Activated naive CD8-positive, alpha-beta T cell treated with anti-CD3 and anti-CD28 coated beads, Interleukin-2, amount 50 U/mL, for 24 hours (primary cell): Measurements from ENCODE around the gene IRAK2.
A peak's percentile ranks its signal among the peaks of the same experiment; 100 is the strongest.
"Not testable (repeated sequence)": the region's sequence is repeated elsewhere in the genome, so short reads cannot be mapped to it uniquely, and the experiment has no call there.

Source experiments
- ATAC-seq: fragments of 150-1000 bp; cut with Tn5 transposase; one replicate; pipeline ENCODE4 v1.10.0; 2021
- DNase-seq: peaks from one replicate; pipeline ENCODE4 v3.0.0; 2021
- H3K27ac Mint-ChIP-seq: one replicate; pipeline ENCODE4 v1.8.0; 2021; ENCODE audit warnings: mild to moderate bottlenecking, mixed read lengths
- H3K27me3 Mint-ChIP-seq: one replicate; pipeline ENCODE4 v1.8.0; 2021; ENCODE audit warnings: mixed read lengths
- H3K36me3 Mint-ChIP-seq: one replicate; pipeline ENCODE4 v1.8.0; 2021; ENCODE audit warnings: low read depth, mixed read lengths
- H3K4me1 Mint-ChIP-seq: one replicate; pipeline ENCODE4 v1.8.0; 2021; ENCODE audit warnings: mixed read lengths
- H3K4me3 Mint-ChIP-seq: one replicate; pipeline ENCODE4 v1.8.0; 2021; ENCODE audit warnings: mild to moderate bottlenecking, moderate library complexity, mixed read lengths
- H3K9me3 Mint-ChIP-seq: one replicate; pipeline ENCODE4 v1.8.0; 2021; ENCODE audit warnings: mixed read lengths

Gene IRAK2

DNA sequence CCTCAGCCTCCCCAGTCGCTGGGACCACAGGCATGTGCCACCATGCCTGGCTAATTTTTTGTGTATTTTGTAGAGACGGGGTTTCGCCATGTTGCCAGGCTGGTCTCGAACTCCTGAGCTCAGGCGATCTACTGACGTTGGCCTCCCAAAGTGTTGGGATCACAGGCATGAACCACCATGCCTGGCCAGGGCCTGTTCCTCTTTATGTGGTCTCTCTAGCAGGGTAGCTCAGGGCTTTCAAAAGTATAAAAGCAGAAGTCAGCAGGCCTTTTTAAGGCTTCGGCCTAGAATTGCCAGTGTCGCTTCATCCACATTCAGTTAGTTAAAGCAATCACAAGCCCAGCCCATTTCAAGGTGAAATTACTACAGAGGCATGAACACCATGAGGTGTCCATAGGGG, 15.5 kb upstream of the IRAK2 start:
- Mint-ChIP-seq H3K27ac (peak overlapping the region; percentile 49), H3K4me3 (no peak overlapping the region), H3K27me3 (no peaks in the 10 kb centered on the region), H3K36me3 (peaks cover 48% of the 10 kb centered on the region), H3K9me3 (no peaks in the 10 kb centered on the region), H3K4me1 (peaks cover 24% of the 10 kb centered on the region)
- DNase-seq (no peak), ATAC-seq (no peak)

DNA sequence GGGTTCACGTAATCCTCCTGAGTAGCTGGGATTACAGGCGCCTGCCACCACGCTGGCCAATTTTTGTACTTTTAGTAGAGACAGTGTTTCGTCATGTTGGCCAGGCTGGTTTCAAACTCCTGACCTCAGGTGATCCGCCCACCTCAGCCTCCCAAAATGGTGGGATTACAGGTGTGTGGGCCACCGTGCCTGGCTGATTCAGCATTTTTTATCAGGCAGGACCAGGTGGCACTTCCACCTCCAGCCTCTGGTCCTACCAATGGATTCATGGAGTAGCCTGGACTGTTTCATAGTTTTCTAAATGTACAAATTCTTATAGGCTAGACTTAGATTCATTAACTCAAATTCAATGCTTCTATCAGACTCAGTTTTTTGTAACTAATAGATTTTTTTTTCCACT, 13.7 kb upstream of the IRAK2 start:
- no peak overlapping the region for H3K27ac Mint-ChIP-seq

DNA sequence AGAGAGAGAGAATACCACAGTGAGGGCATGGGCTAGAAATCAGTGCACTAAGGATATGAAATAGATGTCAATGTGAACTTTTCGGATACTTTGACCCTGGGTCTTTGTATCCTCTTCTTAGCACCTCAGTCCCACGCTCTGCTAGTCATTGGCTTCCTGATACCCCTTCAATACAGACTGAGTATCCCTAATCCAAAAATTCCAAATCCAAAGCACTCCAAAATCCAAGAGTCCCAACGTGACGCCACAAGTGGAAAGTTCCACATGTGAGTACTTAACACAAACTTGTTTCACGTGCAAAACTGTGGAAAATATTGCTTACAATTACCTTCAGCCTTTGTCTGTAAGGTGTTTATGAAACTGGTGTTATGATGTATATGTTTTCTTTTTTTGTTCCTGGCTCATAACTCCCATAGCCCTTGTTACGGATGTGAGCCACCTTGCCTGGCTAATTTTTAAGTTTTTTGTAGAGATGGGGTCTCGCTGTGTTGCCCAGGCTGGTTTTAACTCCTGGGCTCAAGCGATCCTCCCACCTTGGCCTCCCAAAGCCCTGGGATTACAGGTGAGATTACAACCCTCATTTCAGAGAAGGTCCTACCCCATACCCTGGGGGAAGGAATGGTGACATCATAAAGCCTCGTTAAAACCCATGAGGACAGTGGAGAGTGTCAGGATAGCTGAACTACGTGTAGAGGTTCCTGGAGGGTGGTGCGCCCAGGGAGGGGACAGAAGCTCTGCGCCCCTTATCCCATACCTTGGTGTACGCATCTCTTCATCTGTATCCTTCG, 10.2 kb upstream of the IRAK2 start:
- ATAC-seq: no peak
- H3K4me1 Mint-ChIP-seq: peaks cover 5% of the 10 kb centered on the region
- no peak overlapping the region for H3K27ac Mint-ChIP-seq
- peaks cover 41% of the 10 kb centered on the region for H3K36me3 Mint-ChIP-seq
- H3K9me3 Mint-ChIP-seq: no peaks in the 10 kb centered on the region
- no peaks in the 10 kb centered on the region for H3K27me3 Mint-ChIP-seq
- no peak for DNase-seq
- no peak overlapping the region for H3K4me3 Mint-ChIP-seq

More for the DNA sequence above, 13.7 kb upstream of the IRAK2 start:
- DNase-seq (no peak), ATAC-seq (no peak)
- H3K4me3 Mint-ChIP-seq: no peak overlapping the region
- peaks cover 52% of the 10 kb centered on the region for H3K36me3 Mint-ChIP-seq
- no peaks in the 10 kb centered on the region for H3K27me3 Mint-ChIP-seq
- peaks cover 17% of the 10 kb centered on the region for H3K4me1 Mint-ChIP-seq
- H3K9me3 Mint-ChIP-seq: no peaks in the 10 kb centered on the region

DNA sequence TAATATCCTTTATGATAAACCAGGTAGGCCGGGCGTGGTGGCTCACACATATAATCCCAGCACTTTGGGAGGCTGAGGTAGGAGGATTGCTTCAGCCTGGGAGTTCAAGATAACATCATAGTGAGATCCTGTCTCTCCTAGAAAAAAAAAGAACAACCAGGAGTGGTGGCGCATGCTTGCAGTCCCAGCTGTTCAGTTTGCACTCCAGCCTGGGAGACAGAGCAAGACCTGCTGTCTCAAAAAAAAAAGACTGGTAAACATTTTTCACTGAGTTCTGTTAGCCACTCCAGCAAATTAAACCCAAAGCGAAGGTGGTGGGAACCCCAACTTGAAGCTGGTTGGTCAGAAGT, 9.6 kb upstream of the IRAK2 start:
- Mint-ChIP-seq H3K4me3 (no peak overlapping the region), H3K9me3 (no peaks in the 10 kb centered on the region), H3K4me1 (peaks cover 5% of the 10 kb centered on the region), H3K36me3 (peaks cover 35% of the 10 kb centered on the region), H3K27ac (no peak overlapping the region), H3K27me3 (no peaks in the 10 kb centered on the region)
- no peak for ATAC-seq
- no peak for DNase-seq

DNA sequence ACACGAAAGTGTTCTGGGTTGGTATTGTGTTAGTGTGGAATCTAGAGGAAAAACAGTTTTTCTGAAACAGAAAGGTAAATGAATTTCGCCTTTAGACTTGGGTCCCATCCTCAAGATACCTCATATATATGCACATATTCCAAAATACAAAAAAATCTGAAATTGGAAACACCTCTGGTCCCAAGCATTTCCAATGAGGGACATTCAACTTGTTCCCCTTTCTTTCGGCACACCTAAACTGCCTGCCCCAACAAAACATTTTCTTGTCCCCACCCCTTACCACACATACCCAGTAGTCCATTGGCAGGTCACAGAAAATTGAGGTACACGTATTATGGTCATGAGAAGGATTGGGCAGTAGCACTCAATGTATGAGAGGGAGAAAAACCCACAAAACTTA, 9.1 kb upstream of the IRAK2 start:
- no peaks in the 10 kb centered on the region for H3K9me3 Mint-ChIP-seq

DNA sequence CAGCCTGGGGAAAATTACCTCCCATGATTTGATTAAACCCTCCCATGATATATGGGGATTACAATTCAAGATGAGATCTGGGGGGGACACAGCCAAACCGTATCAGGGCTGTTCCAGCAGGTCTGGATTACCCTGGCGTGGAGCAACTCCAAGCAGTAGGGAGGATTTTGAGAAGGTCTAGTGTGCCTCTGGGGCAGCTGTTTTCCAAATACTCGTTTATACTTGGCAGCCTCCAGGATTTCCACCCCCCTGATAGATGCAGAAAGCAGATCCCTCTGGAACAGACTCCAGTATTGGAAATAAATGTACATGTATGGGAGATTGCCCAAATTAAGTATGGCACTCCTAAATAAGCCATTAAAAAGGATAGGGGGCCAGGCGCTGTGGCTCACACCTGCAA, 7.7 kb upstream of the IRAK2 start:
- Mint-ChIP-seq H3K4me1 (peaks cover 7% of the 10 kb centered on the region), H3K9me3 (no peaks in the 10 kb centered on the region), H3K36me3 (peaks cover 20% of the 10 kb centered on the region), H3K27me3 (no peaks in the 10 kb centered on the region), H3K4me3 (no peak overlapping the region), H3K27ac (no peak overlapping the region)
- ATAC-seq: no peak
- no peak for DNase-seq

More for the DNA sequence above, 9.1 kb upstream of the IRAK2 start:
- ATAC-seq (no peak), DNase-seq (no peak)
- no peak overlapping the region for H3K4me3 Mint-ChIP-seq
- H3K27me3 Mint-ChIP-seq: no peaks in the 10 kb centered on the region
- H3K4me1 Mint-ChIP-seq: peaks cover 5% of the 10 kb centered on the region
- H3K27ac Mint-ChIP-seq: no peak overlapping the region
- H3K36me3 Mint-ChIP-seq: peaks cover 30% of the 10 kb centered on the region

DNA sequence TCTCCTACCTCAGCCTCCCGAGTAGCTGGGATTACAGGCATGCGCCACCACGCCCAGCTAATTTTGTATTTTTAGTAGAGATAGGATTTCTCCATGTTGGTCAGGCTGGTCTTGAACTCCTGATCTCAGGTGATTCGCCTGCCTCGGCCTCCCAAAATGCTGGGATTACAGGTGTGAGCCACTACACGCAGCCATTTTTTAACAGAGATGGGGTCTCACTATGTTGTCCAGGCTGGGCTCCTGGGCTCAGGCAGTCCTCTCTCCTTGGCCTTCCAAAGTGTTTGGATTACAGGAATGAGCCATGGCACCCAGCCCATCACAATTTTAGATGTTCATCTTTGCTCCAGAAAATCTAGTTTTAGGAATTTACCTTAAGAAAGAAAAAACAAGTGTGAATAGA, 6.2 kb upstream of the IRAK2 start:
- H3K27ac Mint-ChIP-seq, H3K4me3 Mint-ChIP-seq, H3K9me3 Mint-ChIP-seq, ATAC-seq, H3K27me3 Mint-ChIP-seq, DNase-seq, H3K4me1 Mint-ChIP-seq: not testable (repeated sequence)
- H3K36me3 Mint-ChIP-seq: peaks cover 13% of the 10 kb centered on the region

DNA sequence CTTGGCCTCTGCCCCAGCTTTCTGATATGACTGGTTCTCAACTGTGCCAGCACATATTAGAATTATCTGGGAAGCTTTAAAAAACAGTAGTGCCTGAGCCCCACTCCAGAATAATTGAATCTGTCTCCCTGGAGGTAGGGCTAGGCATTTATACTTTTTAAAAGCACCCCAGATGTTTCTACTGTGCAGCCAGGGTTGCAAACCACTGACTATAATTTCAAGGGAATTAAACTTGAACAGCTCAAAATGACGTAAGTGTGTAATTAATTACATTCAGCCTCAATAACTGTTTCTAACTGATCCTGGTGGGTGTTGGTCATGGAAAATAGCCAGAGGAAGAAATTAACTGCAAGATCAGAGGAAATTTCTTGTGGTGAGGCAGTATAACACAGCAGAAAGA, 4.4 kb upstream of the IRAK2 start:
- peaks cover 5% of the 10 kb centered on the region for H3K36me3 Mint-ChIP-seq
- H3K27me3 Mint-ChIP-seq: no peaks in the 10 kb centered on the region
- no peak overlapping the region for H3K27ac Mint-ChIP-seq
- H3K4me1 Mint-ChIP-seq: peaks cover 8% of the 10 kb centered on the region
- no peak overlapping the region for H3K4me3 Mint-ChIP-seq
- DNase-seq (no peak), ATAC-seq (no peak)
- no peaks in the 10 kb centered on the region for H3K9me3 Mint-ChIP-seq

DNA sequence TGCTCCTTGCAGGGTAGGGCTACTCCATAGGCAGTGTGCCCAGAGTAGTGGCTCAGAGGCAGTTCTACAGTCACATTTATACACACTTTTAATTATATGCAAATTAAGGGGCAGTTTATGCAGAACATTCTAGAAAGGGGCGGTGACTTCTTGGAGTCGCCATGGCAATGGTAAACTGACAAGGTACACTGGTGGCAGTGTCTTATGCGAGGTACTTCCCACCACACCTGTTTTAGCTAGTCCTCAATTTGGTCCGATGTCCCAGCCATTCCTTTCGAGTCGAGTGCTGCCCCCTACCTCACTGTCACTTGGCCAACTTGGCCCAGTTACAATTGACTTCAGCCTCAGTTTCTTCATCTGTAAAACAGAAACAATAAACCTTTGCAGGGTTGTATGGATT, 3.8 kb upstream of the IRAK2 start:
- no peaks in the 10 kb centered on the region for H3K36me3 Mint-ChIP-seq

DNA sequence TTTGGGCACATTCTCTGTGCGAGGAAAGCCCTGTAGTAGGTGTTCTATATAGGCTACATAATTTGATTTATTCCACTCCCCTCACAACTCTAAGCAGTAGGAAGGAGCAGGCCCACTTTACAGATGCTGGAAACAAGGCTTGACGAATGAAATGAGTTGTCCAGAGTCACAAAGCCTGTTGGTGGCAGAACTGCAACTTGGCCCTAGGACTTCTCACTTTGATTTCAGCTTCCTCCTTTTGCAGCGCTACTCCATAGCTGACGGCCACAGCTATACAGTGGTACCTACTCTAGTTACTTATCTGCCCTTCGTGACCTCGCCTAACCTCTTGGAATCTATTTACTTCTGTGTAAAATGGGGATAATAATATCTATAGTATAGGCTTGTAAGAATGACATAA, 2.5 kb upstream of the IRAK2 start:
- Mint-ChIP-seq H3K9me3 (no peaks in the 10 kb centered on the region), H3K27me3 (no peaks in the 10 kb centered on the region), H3K27ac (no peak overlapping the region), H3K4me1 (peaks cover 20% of the 10 kb centered on the region), H3K36me3 (no peaks in the 10 kb centered on the region), H3K4me3 (no peak overlapping the region)
- ATAC-seq (no peak), DNase-seq (no peak)

More for the DNA sequence above, 3.8 kb upstream of the IRAK2 start:
- DNase-seq (no peak), ATAC-seq (no peak)
- Mint-ChIP-seq H3K27ac (no peak overlapping the region), H3K27me3 (no peaks in the 10 kb centered on the region), H3K4me3 (no peak overlapping the region), H3K9me3 (no peaks in the 10 kb centered on the region), H3K4me1 (peaks cover 7% of the 10 kb centered on the region)

DNA sequence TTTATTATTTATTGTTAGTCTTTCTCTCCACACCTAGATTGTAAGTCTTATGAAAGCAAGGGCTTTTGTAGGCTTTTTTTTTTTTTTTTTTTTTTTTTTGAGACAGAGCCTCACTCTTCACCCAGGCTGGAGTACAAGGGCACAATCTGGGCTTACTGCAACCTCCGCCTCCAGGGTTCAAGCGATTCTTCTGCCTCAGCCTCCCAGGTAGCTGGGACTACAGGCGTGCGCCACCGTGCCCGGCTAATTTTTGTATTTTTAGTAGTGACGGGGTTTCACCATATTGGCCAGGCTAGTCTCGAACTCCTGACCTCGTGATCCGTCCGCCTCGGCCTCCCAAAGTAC, 546 bp upstream of the IRAK2 start:
- not testable (repeated sequence) for DNase-seq, H3K9me3 Mint-ChIP-seq, ATAC-seq, H3K36me3 Mint-ChIP-seq, H3K27me3 Mint-ChIP-seq, H3K27ac Mint-ChIP-seq
- Mint-ChIP-seq H3K4me3 (peak overlapping the region; percentile 71), H3K4me1 (peaks cover 23% of the 10 kb centered on the region)

DNA sequence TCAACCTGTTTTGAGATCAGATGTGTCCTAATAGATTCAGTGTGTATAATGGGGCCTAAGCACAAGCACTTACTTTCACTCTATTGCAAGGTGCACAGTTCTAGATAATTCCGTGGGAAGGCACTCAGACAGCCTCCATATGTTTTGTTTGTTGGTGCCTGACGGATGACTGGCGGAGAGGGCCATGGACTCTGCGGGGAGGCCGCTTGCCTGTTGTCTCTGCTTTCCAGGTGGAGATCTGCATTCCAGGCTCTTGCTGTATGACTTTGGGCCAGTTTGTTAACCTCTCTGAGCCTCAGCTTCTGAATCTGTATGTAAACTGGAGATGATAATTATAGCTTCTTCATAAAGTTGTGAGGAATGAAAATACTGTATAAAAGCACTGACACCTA, 1.5 kb downstream of the IRAK2 start:
- no peak for ATAC-seq
- no peak for DNase-seq
- peaks cover 6% of the 10 kb centered on the region for H3K9me3 Mint-ChIP-seq
- no peak overlapping the region for H3K27ac Mint-ChIP-seq
- H3K36me3 Mint-ChIP-seq: peaks cover 8% of the 10 kb centered on the region
- H3K4me3 Mint-ChIP-seq: peak overlapping the region; percentile 13
- peaks cover 28% of the 10 kb centered on the region for H3K4me1 Mint-ChIP-seq
- no peaks in the 10 kb centered on the region for H3K27me3 Mint-ChIP-seq

DNA sequence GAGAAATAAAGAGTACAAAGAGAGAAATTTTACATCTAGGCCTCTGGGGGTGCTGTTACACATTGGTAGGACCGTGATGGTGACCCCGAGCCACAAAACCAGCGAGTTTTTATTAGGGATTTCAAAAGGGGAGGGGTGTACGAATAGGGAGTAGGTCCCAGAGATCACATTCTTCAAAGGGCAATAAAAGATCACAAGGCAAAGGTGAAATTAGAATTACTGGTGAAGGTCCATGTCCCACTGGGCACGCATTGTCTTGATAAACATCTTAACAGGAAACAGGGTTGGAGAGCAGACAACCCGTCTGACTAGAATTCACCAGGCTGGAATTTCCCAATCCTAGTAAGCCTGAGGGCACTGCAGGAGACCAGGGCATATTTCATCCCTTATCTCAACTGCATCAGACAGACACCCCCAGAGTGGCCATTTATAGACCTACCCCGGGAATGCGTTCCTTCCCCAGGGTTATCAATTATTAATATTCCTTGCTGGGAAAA, 4.3 kb downstream of the IRAK2 start:
- DNase-seq (no peak), ATAC-seq (no peak)
- H3K36me3 Mint-ChIP-seq: peaks cover 8% of the 10 kb centered on the region
- H3K4me3 Mint-ChIP-seq: no peak overlapping the region
- H3K27ac Mint-ChIP-seq: no peak overlapping the region
- peaks cover 6% of the 10 kb centered on the region for H3K9me3 Mint-ChIP-seq
- H3K4me1 Mint-ChIP-seq: peaks cover 39% of the 10 kb centered on the region
- H3K27me3 Mint-ChIP-seq: no peaks in the 10 kb centered on the region

DNA sequence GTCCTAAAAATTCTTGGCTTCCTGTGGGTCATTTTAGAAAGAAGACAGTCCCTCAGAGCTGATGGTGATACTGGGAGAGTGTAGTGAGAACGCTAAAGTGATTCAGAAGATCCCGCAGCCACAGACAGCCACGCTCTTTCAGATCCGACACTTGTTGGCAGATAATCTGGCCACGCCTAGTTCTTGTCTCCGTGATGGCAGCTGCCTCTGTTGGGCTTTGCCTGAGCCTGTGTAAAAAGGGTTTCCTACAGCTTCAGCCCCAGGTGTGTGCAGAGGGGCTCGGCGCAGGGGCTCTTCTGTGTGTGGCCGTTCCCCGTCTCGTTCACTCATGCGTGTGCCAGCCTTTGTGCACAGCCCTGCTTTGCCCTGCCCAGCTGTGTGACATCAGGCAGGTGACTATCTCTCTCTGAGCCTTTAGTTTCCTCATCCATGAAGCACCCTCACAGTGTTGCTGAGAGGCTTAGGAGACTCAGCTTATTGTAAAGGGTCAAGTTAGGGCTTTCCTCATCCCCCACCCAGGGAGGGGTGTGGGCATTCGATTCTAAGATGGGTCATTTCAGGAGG, 6.3 kb downstream of the IRAK2 start:
- DNase-seq: no peak
- H3K27ac Mint-ChIP-seq: no peak overlapping the region
- peaks cover 6% of the 10 kb centered on the region for H3K9me3 Mint-ChIP-seq
- no peak for ATAC-seq
- H3K36me3 Mint-ChIP-seq: peaks cover 10% of the 10 kb centered on the region
- H3K4me3 Mint-ChIP-seq: no peak overlapping the region
- no peaks in the 10 kb centered on the region for H3K27me3 Mint-ChIP-seq
- peaks cover 37% of the 10 kb centered on the region for H3K4me1 Mint-ChIP-seq

DNA sequence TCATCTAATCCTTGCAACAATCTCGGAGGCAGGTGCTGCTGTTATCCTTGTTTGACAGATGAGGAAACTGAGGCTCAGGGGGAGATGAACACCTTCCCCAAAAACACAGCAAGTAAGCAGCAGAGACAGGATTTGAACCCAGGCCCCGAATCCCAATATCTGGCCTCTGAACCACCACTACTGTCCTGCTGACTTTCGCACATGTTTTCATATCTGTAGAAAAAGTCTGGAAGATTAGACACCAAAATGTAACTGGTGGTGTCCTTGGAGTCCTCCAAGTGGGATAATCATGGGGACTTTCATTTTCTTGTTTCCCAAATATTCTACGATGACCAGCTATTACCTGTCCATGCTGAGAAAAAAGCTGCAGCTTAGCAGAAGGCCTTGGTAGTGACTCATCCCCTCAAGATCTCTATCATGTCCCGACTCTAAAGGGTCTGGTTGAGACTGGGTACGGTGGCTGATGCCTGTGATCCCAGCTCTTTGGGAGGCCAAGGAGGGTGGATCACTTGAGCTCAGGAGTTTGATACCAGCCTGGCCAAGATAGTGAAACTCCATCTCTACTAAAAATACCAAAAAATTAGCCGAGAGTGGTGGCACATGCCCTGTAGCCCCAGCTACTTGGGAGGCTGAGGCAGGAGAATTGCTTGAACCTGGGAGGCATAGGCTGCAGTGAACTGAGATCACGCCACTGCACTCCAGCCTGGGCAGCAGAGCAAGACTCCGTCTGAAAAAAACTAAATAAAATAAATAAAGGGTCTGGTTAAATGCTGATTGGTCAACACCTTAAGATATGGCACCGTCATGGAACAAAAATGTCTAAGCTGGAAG, 8.6 kb downstream of the IRAK2 start:
- H3K27ac Mint-ChIP-seq: peak overlapping the region; percentile 84
- ATAC-seq (peak; percentile 73), DNase-seq (no peak)
- H3K27me3 Mint-ChIP-seq: no peaks in the 10 kb centered on the region
- H3K4me3 Mint-ChIP-seq: no peak overlapping the region
- H3K4me1 Mint-ChIP-seq: peaks cover 24% of the 10 kb centered on the region
- peaks cover 9% of the 10 kb centered on the region for H3K36me3 Mint-ChIP-seq
- H3K9me3 Mint-ChIP-seq: peaks cover 5% of the 10 kb centered on the region
